Measurements from ENCODE around the gene CATSPERE.

GRCh38 chr1:244447552-244447951 lies 13.5 kb upstream of the CATSPERE start:
- no peak for TF ChIP-seq CTCF (conservative IDR thresholded peaks at IDR 0.05)
- no peak for TF ChIP-seq EZH2 (IDR thresholded peaks at IDR 0.05; ENCODE audit: low read depth)
